ENCODE measurements around the gene AADAT. TPM values are rescaled to one million over a fixed set of nuclear protein-coding genes. Genes with fewer than 3 reads are reported as not detected.

Gene AADAT
- total and polyA plus RNA-seq, 2 of the 8 experiments (the other 6 are each of a cell fraction or from before 2014, with no cell fraction given) = 6.1 to 7.7 TPM

DNA sequence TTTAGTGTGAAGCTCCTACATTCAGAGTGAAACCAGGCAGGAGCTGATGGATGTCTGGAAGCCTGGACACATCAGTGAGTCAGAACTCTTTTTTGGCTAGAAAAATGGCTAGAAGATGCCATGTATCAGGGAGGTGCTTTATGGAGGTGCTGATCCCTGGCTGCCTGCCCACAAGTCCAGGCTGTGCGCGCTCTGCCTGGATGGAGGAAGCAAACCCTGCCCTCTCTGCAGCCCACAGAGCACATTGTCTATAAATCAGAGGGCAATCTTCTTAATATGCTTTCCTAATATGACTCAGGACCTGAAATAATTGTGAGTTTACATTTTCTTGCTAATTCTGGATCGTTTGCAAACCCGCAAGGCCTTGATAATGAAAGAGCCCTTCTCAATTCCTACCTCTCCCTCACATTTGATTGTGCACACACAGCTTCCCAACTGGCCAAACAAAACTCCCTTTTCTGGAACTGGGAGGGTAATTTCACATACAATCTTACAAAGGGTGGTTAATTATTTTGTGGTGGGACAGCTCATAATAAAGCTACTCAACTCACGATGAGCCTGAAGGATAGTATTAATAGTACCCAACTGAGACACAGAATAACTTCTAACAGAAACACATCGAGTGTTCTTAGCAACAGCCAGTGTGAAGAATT is 75.3 kb downstream of the AADAT start (continued):
- TF ChIP-seq, protein P1, sequence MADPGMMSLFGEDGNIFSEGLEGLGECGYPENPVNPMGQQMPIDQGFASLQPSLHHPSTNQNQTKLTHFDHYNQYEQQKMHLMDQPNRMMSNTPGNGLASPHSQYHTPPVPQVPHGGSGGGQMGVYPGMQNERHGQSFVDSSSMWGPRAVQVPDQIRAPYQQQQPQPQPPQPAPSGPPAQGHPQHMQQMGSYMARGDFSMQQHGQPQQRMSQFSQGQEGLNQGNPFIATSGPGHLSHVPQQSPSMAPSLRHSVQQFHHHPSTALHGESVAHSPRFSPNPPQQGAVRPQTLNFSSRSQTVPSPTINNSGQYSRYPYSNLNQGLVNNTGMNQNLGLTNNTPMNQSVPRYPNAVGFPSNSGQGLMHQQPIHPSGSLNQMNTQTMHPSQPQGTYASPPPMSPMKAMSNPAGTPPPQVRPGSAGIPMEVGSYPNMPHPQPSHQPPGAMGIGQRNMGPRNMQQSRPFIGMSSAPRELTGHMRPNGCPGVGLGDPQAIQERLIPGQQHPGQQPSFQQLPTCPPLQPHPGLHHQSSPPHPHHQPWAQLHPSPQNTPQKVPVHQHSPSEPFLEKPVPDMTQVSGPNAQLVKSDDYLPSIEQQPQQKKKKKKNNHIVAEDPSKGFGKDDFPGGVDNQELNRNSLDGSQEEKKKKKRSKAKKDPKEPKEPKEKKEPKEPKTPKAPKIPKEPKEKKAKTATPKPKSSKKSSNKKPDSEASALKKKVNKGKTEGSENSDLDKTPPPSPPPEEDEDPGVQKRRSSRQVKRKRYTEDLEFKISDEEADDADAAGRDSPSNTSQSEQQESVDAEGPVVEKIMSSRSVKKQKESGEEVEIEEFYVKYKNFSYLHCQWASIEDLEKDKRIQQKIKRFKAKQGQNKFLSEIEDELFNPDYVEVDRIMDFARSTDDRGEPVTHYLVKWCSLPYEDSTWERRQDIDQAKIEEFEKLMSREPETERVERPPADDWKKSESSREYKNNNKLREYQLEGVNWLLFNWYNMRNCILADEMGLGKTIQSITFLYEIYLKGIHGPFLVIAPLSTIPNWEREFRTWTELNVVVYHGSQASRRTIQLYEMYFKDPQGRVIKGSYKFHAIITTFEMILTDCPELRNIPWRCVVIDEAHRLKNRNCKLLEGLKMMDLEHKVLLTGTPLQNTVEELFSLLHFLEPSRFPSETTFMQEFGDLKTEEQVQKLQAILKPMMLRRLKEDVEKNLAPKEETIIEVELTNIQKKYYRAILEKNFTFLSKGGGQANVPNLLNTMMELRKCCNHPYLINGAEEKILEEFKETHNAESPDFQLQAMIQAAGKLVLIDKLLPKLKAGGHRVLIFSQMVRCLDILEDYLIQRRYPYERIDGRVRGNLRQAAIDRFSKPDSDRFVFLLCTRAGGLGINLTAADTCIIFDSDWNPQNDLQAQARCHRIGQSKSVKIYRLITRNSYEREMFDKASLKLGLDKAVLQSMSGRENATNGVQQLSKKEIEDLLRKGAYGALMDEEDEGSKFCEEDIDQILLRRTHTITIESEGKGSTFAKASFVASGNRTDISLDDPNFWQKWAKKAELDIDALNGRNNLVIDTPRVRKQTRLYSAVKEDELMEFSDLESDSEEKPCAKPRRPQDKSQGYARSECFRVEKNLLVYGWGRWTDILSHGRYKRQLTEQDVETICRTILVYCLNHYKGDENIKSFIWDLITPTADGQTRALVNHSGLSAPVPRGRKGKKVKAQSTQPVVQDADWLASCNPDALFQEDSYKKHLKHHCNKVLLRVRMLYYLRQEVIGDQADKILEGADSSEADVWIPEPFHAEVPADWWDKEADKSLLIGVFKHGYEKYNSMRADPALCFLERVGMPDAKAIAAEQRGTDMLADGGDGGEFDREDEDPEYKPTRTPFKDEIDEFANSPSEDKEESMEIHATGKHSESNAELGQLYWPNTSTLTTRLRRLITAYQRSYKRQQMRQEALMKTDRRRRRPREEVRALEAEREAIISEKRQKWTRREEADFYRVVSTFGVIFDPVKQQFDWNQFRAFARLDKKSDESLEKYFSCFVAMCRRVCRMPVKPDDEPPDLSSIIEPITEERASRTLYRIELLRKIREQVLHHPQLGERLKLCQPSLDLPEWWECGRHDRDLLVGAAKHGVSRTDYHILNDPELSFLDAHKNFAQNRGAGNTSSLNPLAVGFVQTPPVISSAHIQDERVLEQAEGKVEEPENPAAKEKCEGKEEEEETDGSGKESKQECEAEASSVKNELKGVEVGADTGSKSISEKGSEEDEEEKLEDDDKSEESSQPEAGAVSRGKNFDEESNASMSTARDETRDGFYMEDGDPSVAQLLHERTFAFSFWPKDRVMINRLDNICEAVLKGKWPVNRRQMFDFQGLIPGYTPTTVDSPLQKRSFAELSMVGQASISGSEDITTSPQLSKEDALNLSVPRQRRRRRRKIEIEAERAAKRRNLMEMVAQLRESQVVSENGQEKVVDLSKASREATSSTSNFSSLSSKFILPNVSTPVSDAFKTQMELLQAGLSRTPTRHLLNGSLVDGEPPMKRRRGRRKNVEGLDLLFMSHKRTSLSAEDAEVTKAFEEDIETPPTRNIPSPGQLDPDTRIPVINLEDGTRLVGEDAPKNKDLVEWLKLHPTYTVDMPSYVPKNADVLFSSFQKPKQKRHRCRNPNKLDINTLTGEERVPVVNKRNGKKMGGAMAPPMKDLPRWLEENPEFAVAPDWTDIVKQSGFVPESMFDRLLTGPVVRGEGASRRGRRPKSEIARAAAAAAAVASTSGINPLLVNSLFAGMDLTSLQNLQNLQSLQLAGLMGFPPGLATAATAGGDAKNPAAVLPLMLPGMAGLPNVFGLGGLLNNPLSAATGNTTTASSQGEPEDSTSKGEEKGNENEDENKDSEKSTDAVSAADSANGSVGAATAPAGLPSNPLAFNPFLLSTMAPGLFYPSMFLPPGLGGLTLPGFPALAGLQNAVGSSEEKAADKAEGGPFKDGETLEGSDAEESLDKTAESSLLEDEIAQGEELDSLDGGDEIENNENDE (IDR thresholded peaks at IDR 0.05; ENCODE audit: insufficient replicate concordance, low read length) = no peak
- TF ChIP-seq, protein P2, sequence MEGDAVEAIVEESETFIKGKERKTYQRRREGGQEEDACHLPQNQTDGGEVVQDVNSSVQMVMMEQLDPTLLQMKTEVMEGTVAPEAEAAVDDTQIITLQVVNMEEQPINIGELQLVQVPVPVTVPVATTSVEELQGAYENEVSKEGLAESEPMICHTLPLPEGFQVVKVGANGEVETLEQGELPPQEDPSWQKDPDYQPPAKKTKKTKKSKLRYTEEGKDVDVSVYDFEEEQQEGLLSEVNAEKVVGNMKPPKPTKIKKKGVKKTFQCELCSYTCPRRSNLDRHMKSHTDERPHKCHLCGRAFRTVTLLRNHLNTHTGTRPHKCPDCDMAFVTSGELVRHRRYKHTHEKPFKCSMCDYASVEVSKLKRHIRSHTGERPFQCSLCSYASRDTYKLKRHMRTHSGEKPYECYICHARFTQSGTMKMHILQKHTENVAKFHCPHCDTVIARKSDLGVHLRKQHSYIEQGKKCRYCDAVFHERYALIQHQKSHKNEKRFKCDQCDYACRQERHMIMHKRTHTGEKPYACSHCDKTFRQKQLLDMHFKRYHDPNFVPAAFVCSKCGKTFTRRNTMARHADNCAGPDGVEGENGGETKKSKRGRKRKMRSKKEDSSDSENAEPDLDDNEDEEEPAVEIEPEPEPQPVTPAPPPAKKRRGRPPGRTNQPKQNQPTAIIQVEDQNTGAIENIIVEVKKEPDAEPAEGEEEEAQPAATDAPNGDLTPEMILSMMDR (IDR thresholded peaks at IDR 0.05; ENCODE audit: control extremely low read depth in 1 of 3, insufficient read depth in 1 of 3, low read depth in 1 of 3, low read length in 3 of 3) = no peak
- no peak for TF ChIP-seq RXRA (IDR thresholded peaks at IDR 0.05; ENCODE audit: insufficient read depth, low read depth, low read length)
- no peak for TF ChIP-seq NANOG (IDR thresholded peaks at IDR 0.05; ENCODE audit: insufficient read depth, low read depth, low read length, poor library complexity, severe bottlenecking)

Data from H1 (cell line).